Measurements from ENCODE around the gene SENP5.

Gene SENP5

DNA sequence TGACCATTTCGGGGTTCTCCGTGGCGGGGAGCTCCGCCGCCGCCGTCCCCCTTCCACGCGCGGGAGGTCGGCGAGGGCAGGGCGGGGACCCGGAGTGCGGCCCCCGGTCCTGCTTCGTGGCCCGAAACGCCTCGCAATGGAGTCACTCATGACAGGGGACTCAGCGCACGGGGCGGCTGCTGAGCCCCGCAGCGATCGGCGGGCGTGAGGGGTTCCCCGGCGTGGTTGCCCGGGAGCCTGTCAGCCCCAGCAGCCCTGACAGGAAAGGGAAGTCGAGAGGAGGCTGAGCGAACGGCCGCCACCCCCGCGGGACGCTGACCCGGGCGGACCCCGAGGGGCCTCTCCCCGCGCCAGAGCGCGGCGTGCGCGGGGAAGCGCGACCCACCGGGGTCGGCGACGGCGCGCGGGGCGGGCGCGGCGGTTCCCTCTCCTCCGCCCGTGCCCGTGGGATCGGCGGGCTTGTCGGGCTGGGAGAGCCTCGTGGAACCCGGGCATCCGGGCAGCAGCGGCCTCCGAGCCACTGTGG lies 101.5 kb downstream of the SENP5 start:
- DNase-seq (ENCODE audit: low read depth in 2 of 2) = peak; percentile 40 to 45

DNA sequence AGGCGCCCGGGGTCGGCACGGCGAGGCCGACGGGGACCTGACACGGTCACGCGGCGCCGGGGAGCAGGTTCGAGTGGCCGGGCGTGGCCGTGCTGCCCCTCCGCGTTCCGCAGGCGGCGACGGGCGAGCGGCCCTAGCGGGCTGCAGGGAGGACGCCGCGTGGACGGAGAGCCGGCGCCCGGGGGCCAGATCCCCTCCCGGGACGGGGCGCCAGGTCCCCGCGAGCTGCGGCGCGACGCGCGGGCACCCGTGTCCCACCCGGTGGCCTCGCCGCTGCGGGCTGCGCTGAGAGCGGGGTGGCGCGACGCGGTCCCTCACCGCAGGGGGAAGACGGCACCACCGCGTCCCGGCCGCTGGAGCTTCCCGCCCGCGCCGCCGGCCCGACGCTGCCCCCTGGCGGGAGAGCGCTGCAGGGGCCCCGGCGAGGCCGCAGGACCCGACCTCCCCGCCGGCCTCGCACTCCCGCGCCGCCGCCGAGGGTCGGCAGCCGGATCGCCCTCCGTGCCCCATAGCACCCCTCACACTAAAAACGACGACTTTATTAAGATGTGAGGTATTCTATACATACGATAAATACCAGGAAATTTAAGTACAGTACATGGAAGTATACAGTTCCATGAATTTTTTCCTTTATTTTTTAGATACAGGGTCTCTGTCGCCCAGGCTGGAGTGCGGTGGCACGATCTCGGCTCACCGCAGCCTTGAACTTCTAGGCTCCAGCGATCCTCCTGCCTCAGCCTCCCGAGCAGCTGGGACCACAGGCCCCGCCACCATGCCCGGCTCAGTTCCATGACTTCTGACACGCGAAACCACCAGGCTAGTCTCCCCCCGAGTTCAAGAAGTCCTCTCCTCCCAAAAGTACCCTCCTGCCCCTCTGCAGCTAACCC lies 102.2 kb downstream of the SENP5 start:
- DNase-seq (ENCODE audit: low read depth in 2 of 2) = peak; percentile 60 to 64

DNA sequence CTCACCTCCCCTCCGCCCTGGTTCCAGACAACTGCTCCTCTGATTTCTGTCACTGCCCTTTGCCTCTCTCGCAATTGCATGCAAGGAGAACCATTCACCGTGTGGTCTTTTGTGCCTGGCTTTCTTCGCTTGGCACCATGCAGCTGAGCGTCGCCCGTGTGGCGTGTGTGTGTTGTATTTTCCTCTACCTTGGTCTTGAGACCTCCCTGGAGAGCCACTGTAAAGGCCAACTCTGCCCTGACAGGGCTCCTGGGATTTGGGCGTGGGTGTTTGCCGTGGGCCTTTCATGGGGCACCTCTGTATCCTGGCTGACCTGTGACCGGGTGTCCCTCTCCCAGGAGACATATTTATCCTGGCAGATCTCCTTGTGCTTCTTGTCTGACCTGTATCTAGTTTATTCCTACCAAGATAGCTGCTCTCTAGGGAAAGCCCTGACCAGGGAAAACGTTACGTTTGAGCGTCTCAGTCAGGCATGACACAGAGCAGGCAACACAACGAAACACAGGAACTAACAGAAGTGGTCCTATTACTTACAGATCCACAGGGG lies 102.9 kb downstream of the SENP5 start:
- DNase-seq (ENCODE audit: low read depth in 2 of 2) = no peak

DNA sequence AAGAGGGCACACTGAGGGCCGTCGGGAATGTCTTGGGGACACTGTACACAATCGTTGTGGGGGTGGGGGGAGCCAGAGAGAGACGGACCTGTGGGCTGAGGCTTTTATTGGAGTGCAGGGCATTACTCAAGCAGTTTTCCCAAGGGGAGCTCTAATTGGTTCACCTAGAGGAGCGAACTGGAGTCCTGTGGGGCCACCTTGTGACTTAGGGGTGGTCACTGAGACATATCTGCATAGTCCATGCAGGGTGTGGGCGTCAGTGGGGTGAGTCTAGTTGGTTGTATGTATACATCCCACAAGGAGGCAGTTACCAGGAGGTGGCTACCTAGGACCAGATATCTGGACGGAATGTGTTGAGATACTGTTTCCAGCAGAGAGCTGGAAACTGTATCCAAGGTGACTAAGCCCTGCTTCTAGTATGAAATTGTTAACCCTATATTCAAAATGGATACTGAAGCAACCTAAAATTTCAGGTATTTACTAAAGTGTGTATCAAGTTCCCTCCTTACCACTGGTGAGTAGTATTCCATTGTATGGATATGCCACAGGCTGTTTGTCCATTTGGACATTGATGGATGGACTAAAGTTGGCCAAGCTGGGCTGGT lies 103.5 kb downstream of the SENP5 start:
- no peak for DNase-seq (ENCODE audit: low read depth in 2 of 2)

DNA sequence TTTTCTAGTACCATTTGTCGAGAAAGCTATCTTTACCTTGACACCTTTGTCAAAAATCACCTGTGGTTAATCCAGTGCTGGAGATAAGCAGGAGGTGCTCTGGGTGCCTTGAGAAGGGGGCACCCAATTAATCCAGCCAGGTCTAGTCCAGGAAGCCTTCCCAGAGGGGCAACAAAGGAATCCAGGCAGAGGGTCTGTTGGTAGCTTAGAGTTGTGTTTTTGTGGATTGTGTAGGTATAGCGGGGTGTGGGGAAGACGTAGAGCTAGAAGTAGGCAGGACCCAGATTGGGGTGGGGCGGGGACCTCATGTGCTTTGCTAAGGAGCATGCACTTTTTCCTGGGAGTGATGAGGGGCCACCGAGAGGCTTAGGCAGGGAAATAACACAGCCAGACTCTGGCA lies 106.9 kb downstream of the SENP5 start:
- no peak for DNase-seq (ENCODE audit: low read depth in 2 of 2)

DNA sequence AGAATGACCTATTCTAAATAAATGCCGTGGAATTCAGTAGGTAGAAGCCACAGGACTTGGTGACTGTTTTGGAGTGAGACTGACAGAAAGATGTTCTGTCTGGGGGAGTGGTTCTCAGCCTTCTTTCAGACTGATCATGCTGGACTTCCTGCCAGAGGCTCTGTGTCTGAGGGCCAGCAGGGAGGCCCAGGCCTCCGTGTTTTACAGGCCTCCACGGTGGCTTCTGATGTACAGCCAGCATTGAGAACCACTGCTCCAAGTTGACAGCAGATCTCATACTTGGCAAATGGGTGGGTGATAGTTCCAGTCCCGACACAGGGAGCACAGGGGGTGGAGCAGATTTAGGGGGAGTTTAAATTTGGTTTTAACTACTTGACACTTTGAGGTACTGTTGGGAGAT lies 107.6 kb downstream of the SENP5 start:
- no peak for DNase-seq (ENCODE audit: low read depth in 2 of 2)

DNA sequence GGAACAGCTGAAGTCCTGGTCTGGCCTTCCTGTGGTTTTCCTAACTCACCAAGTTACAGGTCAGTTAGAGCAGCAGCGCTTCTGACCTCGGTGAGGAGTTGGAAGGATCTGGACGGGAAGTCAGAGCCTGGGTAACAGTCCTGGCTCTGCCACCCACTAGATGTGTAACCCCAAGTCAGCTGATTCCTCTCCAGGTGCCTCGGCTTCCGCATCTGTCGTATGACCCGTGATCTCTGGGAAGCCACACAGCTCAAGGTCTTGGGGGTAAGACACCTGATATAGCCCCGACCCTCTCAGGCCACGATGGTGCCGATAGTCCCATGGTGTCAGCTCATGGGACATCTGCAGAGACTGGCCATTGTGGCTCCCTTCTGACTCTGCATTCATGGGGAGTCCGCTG lies 109.2 kb downstream of the SENP5 start:
- no peak for DNase-seq (ENCODE audit: low read depth in 2 of 2)

DNA sequence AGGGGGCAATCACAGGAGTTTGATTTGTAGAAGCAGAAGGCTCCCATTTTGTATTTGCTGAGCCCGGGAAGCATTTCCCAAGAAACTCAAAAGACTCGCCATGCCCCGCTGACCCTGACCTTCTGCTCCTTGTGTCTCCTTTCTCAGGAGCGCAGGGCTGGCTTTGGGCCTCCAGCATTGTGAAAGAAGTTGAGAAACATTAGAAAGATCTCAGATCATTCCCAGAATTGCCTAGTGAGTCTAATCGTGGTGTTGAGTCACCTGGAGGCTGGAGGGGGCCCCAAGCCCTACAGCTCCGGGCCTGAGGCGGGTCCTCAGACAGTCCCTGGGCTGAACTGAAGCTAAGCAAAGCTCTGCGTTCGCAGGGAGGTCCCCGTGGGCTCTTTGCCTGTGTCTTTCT lies 111.8 kb downstream of the SENP5 start:
- no peak for DNase-seq (ENCODE audit: low read depth in 2 of 2)

DNA sequence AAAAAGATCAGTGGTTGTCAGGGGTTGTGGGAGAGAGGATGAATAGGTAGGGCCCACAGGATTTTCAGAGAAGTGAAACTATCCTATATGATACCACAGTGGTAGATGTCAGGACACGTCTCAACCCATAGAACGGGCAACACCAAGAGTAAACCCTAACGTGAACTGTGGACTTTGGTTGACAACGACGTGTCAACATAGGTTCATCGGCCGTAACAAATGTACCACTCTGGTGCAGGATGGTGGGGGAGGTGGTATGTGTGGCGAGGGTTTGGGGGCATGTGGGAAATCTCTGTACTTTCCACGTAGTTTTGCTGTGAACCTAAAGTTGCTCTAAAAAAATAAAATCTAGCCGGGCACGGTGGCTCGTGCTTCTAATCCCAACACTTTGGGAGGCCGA lies 113.9 kb downstream of the SENP5 start:
- no peak for DNase-seq (ENCODE audit: low read depth in 2 of 2)

DNA sequence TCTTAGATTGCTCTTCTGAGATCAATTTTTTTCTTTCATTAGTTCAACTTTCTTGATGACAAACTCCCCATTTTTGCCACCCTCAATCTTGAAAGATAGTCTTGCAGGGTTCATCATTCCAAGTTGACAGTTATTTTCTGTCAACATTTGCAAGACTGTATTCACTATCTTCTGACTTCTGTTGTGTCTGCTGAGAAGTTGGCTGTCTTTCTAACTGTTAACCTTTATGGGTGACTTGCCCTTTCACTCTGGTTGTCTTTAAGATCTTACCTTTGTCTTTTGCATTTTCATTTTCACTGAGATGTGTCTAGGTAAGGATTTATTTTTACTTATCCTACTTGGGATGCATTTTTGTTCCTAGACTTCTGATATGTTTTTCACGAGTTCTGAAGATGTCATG lies 115.5 kb downstream of the SENP5 start:
- DNase-seq (ENCODE audit: low read depth in 2 of 2) = no peak

Data from stimulated activated CD4-positive, alpha-beta T cell treated with anti-CD3 and anti-CD28 coated beads, Interleukin-4, amount 100 ng/mL, for 48 hours (primary cell).